GM12865 (cell line): ENCODE data around the gene CACNA2D4.

Experiments
- DNase-seq: peaks from one replicate; pipeline ENCODE4 v3.0.0; 2010; ENCODE audit warnings: low read depth
- H3K4me3 ChIP-seq: 2 replicates; pipeline ENCODE4 v1.5.1; 2011; ENCODE audit warnings: mild to moderate bottlenecking, low read depth, low read length, control low read depth
- CTCF ChIP-seq: IDR thresholded peaks from 2 replicates; pipeline ENCODE4 v1.5.1; 2011; ENCODE audit warnings: low read length, control low read depth, low read depth, inconsistent platforms; ENCODE audit not compliant: insufficient read depth; ENCODE audit errors: missing control alignments

The CACNA2D4 gene

GRCh38 chr12:1841586-1842182 lies 76.8 kb downstream of the CACNA2D4 start:
- H3K4me3 ChIP-seq = no peak overlapping the region
- TF ChIP-seq CTCF = no peak
- DNase-seq = no peak

DNA sequence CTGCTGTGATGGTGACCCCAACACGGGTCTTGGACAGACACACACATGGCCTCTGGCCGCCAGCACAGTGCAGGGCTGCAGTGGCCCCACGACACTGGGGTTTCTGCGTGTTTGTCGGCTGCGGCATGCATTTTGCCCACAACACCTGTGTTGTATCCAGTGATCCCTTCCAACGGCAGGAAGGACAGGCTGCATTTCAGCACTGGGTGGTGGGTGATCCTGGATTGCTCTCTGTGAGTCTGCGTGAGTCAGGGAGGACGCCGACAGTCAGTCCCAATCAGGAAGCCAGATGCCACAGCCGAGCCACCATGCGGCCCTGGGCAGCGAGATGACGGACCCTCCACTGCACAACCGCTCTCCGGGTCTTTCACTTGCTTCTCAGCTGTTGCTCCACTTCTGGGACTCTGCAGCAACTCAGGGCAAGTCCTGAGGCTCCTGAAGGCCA lies 77.4 kb downstream of the CACNA2D4 start:
- TF ChIP-seq CTCF = no peak

DNA sequence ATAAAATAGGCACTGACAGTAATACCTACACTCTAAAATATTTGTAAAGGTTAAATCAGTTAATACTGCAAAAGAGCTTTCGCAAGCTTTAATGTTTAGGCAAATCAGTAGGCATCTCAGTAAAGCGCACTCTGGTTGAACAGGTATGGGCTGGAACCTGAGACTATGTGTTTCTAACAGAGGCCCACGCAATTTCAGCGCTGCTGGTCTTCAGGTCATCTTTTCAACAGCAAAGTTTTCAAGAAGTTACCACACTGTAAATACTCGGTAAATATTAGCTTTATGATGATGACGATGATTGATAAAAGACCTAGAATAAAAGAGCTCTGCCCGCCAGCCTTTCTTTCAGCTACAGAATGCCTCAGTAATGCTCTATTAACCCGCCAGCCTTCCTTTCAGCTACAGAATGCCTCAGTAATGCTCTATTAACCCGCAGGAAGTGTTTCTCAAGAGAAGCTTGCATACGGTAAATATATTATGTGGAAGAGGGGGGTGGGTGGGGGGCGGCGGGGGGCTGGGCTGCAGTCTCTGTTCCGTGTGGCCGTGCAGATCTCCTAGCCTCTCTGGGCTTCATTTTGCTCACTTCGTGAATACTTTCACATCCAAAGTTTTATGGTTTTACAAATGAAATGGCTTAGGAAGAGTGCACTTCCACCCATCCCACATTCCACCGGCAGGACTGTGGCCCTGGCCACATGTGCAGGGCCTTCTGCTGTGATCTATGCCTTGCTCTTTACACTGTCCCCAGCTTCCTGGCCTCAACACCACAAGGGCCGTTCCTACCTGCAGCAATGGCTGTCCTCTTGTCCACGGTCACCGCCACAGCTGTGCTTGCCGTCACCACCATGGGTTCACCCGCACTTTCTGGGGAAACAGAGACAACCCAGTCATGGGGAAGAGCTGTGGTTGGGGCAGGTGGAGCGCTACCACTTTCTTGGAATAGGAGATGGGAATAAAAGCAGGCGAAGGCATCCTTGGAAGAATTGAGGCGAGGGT lies 78.2 kb downstream of the CACNA2D4 start:
- no peak for DNase-seq
- no peak for TF ChIP-seq CTCF
- no peak overlapping the region for H3K4me3 ChIP-seq

More for the DNA sequence above, 77.4 kb downstream of the CACNA2D4 start:
- no peak for DNase-seq
- no peak overlapping the region for H3K4me3 ChIP-seq

DNA sequence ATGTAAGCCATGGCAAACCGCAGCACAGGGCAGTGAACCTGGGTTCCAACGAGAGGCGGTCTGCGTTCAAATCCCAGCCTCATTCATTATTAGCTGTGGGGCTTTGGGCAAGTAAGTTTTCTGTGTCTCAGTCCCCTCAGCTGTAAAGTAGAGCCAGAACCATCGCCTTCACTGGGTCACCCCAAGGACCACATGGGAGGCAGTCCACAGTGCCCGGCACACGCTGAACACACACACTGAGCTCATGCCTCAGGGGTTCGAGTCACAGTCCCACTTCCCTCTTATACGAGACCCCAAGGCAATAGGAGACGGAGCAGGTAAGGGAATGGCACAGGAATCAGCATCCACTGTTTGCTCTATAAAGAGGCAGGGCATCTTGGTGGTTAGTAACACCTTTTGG lies 79.0 kb downstream of the CACNA2D4 start:
- DNase-seq = no peak
- H3K4me3 ChIP-seq = no peak overlapping the region
- no peak for TF ChIP-seq CTCF

DNA sequence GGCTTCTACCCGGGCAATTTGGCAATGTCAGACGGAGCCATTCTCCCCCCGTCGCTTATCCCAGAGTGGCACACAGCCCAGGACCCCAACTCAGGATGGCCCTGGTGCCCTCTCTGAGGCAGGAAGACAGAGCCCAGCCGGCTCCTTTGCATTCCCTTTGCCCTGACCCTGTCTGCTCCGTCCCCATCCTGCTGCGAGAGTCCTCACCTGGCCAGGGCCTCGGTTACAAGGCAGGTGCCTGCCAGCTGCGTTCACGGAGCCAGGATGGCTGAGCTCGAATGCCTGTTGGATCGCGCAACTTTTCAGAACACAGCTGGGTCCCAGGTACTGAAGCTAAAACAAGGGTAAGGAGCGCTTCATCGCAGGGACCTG lies 79.5 kb downstream of the CACNA2D4 start:
- no peak for TF ChIP-seq CTCF
- no peak overlapping the region for H3K4me3 ChIP-seq
- no peak for DNase-seq

- no peak overlapping the region for H3K4me3 ChIP-seq
- no peak for DNase-seq
- TF ChIP-seq CTCF = no peak
These were observed 80.1 kb downstream of the CACNA2D4 start for GRCh38 chr12:1838205-1838993.
